Measurements from ENCODE around the gene SLC7A7.

DNA sequence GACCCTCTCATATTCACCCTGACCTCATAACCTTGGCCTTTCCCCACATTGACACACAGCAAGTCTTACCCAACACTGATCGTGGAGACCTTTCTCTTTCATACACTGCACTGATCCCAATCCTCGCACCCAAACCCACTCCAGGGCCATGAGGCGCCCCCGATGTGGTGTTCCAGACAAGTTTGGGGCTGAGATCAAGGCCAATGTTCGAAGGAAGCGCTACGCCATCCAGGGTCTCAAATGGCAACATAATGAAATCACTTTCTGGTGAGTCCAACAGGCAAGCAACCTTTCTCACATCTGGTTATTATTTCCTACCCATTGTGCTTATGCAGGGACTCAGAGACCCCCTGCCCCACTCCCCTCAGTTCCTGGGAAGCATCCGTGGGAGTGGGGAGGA lies 26.5 kb upstream of the SLC7A7 start:
- TF ChIP-seq JUN (CRISPR knock-in tag; IDR thresholded peaks at IDR 0.05) (no peak), ZBTB2 (CRISPR knock-in tag; IDR thresholded peaks at IDR 0.05; ENCODE audit: low read depth) (no peak), ZNF235 (CRISPR knock-in tag; IDR thresholded peaks at IDR 0.05; ENCODE audit: borderline replicate concordance) (no peak), JUND (CRISPR knock-in tag; IDR thresholded peaks at IDR 0.05) (no peak), NR2C2 (CRISPR knock-in tag; IDR thresholded peaks at IDR 0.05; ENCODE audit: borderline replicate concordance) (peak; percentile 40), TCF12 (IDR thresholded peaks at IDR 0.05) (no peak), TCF12 (CRISPR knock-in tag; IDR thresholded peaks at IDR 0.05) (no peak), RERE (CRISPR knock-in tag; IDR thresholded peaks at IDR 0.05; ENCODE audit: low read depth) (no peak), MYC (CRISPR knock-in tag; IDR thresholded peaks at IDR 0.05; ENCODE audit: borderline replicate concordance) (peak; percentile 27; the same call in 1 of the 2 replicates)
- TF ChIP-seq, protein P1, sequence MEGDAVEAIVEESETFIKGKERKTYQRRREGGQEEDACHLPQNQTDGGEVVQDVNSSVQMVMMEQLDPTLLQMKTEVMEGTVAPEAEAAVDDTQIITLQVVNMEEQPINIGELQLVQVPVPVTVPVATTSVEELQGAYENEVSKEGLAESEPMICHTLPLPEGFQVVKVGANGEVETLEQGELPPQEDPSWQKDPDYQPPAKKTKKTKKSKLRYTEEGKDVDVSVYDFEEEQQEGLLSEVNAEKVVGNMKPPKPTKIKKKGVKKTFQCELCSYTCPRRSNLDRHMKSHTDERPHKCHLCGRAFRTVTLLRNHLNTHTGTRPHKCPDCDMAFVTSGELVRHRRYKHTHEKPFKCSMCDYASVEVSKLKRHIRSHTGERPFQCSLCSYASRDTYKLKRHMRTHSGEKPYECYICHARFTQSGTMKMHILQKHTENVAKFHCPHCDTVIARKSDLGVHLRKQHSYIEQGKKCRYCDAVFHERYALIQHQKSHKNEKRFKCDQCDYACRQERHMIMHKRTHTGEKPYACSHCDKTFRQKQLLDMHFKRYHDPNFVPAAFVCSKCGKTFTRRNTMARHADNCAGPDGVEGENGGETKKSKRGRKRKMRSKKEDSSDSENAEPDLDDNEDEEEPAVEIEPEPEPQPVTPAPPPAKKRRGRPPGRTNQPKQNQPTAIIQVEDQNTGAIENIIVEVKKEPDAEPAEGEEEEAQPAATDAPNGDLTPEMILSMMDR (CRISPR knock-in tag; IDR thresholded peaks at IDR 0.05) = no peak

All from HepG2 (cell line).